Liver (tissue), 9 donors: Measurements from ENCODE around the gene ABCA13. TPM values are rescaled to one million over a fixed set of nuclear protein-coding genes. Genes with fewer than 3 reads are reported as not detected.

Source experiments
- DNase-seq: peaks from one replicate; pipeline ENCODE4 v3.0.0-alpha.2; 2017; ENCODE audit warnings: low spot score
- H3K27ac ChIP-seq, 2 donors: one replicate each; pipeline ENCODE4 v1.7.0; 2013; ENCODE audit warnings: inconsistent platforms in 2 of 2, low read length in 2 of 2, control low read depth in 1 of 2, low read depth in 1 of 2, mild to moderate bottlenecking in 1 of 2
- H3K27me3 ChIP-seq, 4 donors: one replicate each; pipeline versions ENCODE4 v1.6.1 to v1.7.0; 2013; ENCODE audit warnings: low read length in 3 of 4, inconsistent platforms in 1 of 4, mild to moderate bottlenecking in 1 of 4, moderate library complexity in 1 of 4; ENCODE audit not compliant: control insufficient read depth in 4 of 4, insufficient read depth in 4 of 4
- H3K36me3 ChIP-seq, 4 donors: one replicate each; pipeline versions ENCODE4 v1.6.1 to v1.7.0; 2013; ENCODE audit warnings: low read length in 3 of 4, mild to moderate bottlenecking in 3 of 4, low read depth in 1 of 4, moderate library complexity in 1 of 4; ENCODE audit not compliant: control insufficient read depth in 4 of 4, insufficient read depth in 3 of 4
- H3K4me1 ChIP-seq, 4 donors: one replicate each; pipeline versions ENCODE4 v1.6.1 to v1.7.0; 2013; ENCODE audit warnings: low read length in 3 of 4, mild to moderate bottlenecking in 3 of 4, moderate library complexity in 1 of 4; ENCODE audit not compliant: control insufficient read depth in 4 of 4, insufficient read depth in 4 of 4
- H3K4me3 ChIP-seq, 3 donors: one replicate each; pipeline versions ENCODE4 v1.6.1 to v1.7.0; 2013; ENCODE audit warnings: low read length in 3 of 3, control low read depth in 1 of 3, low read depth in 1 of 3, mild to moderate bottlenecking in 1 of 3
- H3K9ac ChIP-seq, 2 donors: one replicate each; pipeline ENCODE4 v1.7.0; 2013; ENCODE audit warnings: low read length in 2 of 2, mild to moderate bottlenecking in 2 of 2, moderate library complexity in 2 of 2, control low read depth in 1 of 2, low read depth in 1 of 2
- H3K9me3 ChIP-seq, 4 donors: one replicate each; pipeline versions ENCODE4 v1.6.1 to v1.7.0; 2013; ENCODE audit warnings: low read length in 3 of 4; ENCODE audit not compliant: control insufficient read depth in 4 of 4
- EGR1 ChIP-seq, 2 donors: IDR thresholded peaks; 2 replicates each; pipeline ENCODE4 v1.6.1; 2016 to 2018; ENCODE audit warnings: antibody characterized with exemption in 2 of 2, low read depth in 2 of 2
- FOXA1 ChIP-seq: IDR thresholded peaks from 2 replicates; pipeline ENCODE4 v1.6.1; 2016; ENCODE audit warnings: antibody characterized with exemption
- FOXA2 ChIP-seq: IDR thresholded peaks from 2 replicates; pipeline ENCODE4 v1.6.1; 2016; ENCODE audit warnings: antibody characterized with exemption
- GABPA ChIP-seq, 2 donors: IDR thresholded peaks in 1 of 2; conservative IDR thresholded peaks in 1 of 2; 2 replicates each; pipeline ENCODE4 v1.6.1; 2016; ENCODE audit warnings: antibody characterized with exemption in 2 of 2, mild to moderate bottlenecking in 1 of 2, moderate library complexity in 1 of 2
- HNF4A ChIP-seq, 2 donors: conservative IDR thresholded peaks; 2 replicates each; pipeline ENCODE4 v1.6.1; 2016; ENCODE audit warnings: antibody characterized with exemption in 2 of 2, mild to moderate bottlenecking in 2 of 2
- HNF4G ChIP-seq: IDR thresholded peaks from 2 replicates; pipeline ENCODE4 v1.6.1; 2016; ENCODE audit warnings: antibody characterized with exemption
- JUND ChIP-seq, 2 donors: IDR thresholded peaks; 2 replicates each; pipeline ENCODE4 v1.6.1; 2016; ENCODE audit warnings: antibody characterized with exemption in 2 of 2
- NR2F2 ChIP-seq: IDR thresholded peaks from 2 replicates; pipeline ENCODE4 v1.6.1; 2016; ENCODE audit warnings: antibody characterized with exemption
- RAD21 ChIP-seq, 2 donors: IDR thresholded peaks; 2 replicates each; pipeline ENCODE4 v1.6.1; 2016; ENCODE audit warnings: antibody characterized with exemption in 2 of 2, mild to moderate bottlenecking in 2 of 2
- RXRA ChIP-seq, 2 donors: IDR thresholded peaks; 2 replicates each; pipeline ENCODE4 v1.6.1; 2017 to 2018; ENCODE audit warnings: antibody characterized with exemption in 2 of 2, mild to moderate bottlenecking in 1 of 2
- SP1 ChIP-seq: IDR thresholded peaks from 2 replicates; pipeline ENCODE4 v1.6.1; 2018; ENCODE audit warnings: antibody characterized with exemption, mild to moderate bottlenecking
- TAF1 ChIP-seq: conservative IDR thresholded peaks from 2 replicates; pipeline ENCODE4 v1.6.1; 2016; ENCODE audit warnings: antibody characterized with exemption, mild to moderate bottlenecking
- YY1 ChIP-seq: IDR thresholded peaks from 2 replicates; pipeline ENCODE4 v1.6.1; 2016; ENCODE audit warnings: antibody characterized with exemption, mild to moderate bottlenecking
- WGBS: extraction: QIAGEN DNeasy Blood & Tissue Kit; methylation state at CpG from one replicate; pipeline ENCODE4 v1.1.7; 2013; 5-methylcytosine and 5-hydroxymethylcytosine counted together
- polyA plus RNA-seq, 2 donors: library from polyadenylated mRNA; stranded (reverse) in 1 of 2; unstranded in 1 of 2; fragments of 200-250 nt in 1 of 2; fragments of >200 nt in 1 of 2; fragmentation: Nextera tagmentation in 1 of 2; extraction: Ambion mirVana in 1 of 2; gene quantifications; one replicate each; pipeline versions ENCODE4 v1.2.1 to v1.2.3, GENCODE V29; 2013 to 2015
- total RNA-seq, 2 donors: library from RNA; depleted of rRNA; stranded (reverse); fragments of >200 nt; gene quantifications; one replicate each; pipeline ENCODE4 v1.2.3, GENCODE V29; 2014
- TF ChIP-seq, protein P1 (sequence below): IDR thresholded peaks from 2 replicates; pipeline ENCODE4 v1.6.1; 2016; ENCODE audit warnings: antibody characterized with exemption, mild to moderate bottlenecking
- TF ChIP-seq, protein P2 (sequence below): IDR thresholded peaks from 2 replicates; pipeline ENCODE4 v1.6.1; 2016; ENCODE audit warnings: antibody characterized with exemption
- TF ChIP-seq, protein P3 (sequence below): IDR thresholded peaks from 2 replicates; pipeline ENCODE4 v1.6.1; 2016; ENCODE audit warnings: antibody characterized with exemption
- TF ChIP-seq, protein P4 (sequence below): IDR thresholded peaks from 2 replicates; pipeline ENCODE4 v1.6.1; 2016; ENCODE audit warnings: antibody characterized with exemption
- TF ChIP-seq, protein P5 (sequence below): fragments of 150-350 bp; IDR thresholded peaks from 2 replicates; pipeline ENCODE4 v1.5.1; 2017; ENCODE audit warnings: improper control_type of control experiment, low read depth, low read length; ENCODE audit not compliant: missing input control
- donor health status: healthy.
- donor health status: healthy.
- donor health status: healthy.
- donor health status: healthy.
- donor health status: healthy.

The ABCA13 gene
- total and polyA plus RNA-seq, 4 donors = 0.22 to 1.0 (median 0.66) TPM

DNA sequence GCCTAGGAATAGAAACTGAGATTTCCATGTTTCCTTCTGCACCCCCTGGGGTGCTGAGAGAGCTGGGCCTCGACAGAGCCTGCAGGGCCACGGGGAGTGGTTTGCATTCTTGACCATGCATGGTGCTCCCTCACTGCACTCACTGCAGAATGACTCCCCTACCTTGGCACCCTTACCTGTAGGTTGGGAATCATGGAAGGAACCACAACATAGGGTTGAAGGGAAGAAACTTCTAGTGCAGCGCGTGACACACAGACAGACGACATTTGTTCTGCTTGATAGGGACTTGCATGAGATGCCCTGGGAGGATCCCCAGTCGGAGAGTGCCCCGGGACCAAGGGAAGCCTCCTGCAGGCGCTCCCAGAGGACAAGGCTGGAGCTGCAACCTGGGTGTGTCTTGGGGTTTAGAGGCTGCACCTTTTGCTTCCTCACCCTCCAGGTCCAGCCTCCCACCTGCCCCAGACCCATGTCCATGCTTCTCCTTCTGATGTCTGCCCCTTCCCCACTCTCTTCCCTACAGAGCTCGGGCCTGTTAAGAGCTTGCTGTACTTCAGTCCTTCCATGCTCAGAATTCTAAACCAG is 245.2 kb downstream of the ABCA13 start:
- TF ChIP-seq FOXA1 (no peak), HNF4G (no peak), FOXA2 (no peak), EGR1 (IDR thresholded peaks at IDR 0.05; ENCODE audit: low read depth in 2 of 2) (no peak), RAD21 (IDR thresholded peaks at IDR 0.05) (no peak), SP1 (no peak), NR2F2 (no peak), GABPA (IDR thresholded peaks at IDR 0.05 in 1 of 2, conservative IDR thresholded peaks at IDR 0.05 in 1 of 2) (no peak), HNF4A (conservative IDR thresholded peaks at IDR 0.05) (no peak), YY1 (no peak), RXRA (IDR thresholded peaks at IDR 0.05) (no peak), JUND (IDR thresholded peaks at IDR 0.05) (no peak), TAF1 (no peak)
- TF ChIP-seq, protein P1, sequence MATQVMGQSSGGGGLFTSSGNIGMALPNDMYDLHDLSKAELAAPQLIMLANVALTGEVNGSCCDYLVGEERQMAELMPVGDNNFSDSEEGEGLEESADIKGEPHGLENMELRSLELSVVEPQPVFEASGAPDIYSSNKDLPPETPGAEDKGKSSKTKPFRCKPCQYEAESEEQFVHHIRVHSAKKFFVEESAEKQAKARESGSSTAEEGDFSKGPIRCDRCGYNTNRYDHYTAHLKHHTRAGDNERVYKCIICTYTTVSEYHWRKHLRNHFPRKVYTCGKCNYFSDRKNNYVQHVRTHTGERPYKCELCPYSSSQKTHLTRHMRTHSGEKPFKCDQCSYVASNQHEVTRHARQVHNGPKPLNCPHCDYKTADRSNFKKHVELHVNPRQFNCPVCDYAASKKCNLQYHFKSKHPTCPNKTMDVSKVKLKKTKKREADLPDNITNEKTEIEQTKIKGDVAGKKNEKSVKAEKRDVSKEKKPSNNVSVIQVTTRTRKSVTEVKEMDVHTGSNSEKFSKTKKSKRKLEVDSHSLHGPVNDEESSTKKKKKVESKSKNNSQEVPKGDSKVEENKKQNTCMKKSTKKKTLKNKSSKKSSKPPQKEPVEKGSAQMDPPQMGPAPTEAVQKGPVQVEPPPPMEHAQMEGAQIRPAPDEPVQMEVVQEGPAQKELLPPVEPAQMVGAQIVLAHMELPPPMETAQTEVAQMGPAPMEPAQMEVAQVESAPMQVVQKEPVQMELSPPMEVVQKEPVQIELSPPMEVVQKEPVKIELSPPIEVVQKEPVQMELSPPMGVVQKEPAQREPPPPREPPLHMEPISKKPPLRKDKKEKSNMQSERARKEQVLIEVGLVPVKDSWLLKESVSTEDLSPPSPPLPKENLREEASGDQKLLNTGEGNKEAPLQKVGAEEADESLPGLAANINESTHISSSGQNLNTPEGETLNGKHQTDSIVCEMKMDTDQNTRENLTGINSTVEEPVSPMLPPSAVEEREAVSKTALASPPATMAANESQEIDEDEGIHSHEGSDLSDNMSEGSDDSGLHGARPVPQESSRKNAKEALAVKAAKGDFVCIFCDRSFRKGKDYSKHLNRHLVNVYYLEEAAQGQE = no peak
- TF ChIP-seq, protein P2, sequence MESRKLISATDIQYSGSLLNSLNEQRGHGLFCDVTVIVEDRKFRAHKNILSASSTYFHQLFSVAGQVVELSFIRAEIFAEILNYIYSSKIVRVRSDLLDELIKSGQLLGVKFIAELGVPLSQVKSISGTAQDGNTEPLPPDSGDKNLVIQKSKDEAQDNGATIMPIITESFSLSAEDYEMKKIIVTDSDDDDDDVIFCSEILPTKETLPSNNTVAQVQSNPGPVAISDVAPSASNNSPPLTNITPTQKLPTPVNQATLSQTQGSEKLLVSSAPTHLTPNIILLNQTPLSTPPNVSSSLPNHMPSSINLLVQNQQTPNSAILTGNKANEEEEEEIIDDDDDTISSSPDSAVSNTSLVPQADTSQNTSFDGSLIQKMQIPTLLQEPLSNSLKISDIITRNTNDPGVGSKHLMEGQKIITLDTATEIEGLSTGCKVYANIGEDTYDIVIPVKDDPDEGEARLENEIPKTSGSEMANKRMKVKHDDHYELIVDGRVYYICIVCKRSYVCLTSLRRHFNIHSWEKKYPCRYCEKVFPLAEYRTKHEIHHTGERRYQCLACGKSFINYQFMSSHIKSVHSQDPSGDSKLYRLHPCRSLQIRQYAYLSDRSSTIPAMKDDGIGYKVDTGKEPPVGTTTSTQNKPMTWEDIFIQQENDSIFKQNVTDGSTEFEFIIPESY = no peak
- TF ChIP-seq, protein P3, sequence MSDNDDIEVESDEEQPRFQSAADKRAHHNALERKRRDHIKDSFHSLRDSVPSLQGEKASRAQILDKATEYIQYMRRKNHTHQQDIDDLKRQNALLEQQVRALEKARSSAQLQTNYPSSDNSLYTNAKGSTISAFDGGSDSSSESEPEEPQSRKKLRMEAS = no peak
- TF ChIP-seq, protein P4, sequence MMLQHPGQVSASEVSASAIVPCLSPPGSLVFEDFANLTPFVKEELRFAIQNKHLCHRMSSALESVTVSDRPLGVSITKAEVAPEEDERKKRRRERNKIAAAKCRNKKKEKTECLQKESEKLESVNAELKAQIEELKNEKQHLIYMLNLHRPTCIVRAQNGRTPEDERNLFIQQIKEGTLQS = no peak
- TF ChIP-seq, protein P5, sequence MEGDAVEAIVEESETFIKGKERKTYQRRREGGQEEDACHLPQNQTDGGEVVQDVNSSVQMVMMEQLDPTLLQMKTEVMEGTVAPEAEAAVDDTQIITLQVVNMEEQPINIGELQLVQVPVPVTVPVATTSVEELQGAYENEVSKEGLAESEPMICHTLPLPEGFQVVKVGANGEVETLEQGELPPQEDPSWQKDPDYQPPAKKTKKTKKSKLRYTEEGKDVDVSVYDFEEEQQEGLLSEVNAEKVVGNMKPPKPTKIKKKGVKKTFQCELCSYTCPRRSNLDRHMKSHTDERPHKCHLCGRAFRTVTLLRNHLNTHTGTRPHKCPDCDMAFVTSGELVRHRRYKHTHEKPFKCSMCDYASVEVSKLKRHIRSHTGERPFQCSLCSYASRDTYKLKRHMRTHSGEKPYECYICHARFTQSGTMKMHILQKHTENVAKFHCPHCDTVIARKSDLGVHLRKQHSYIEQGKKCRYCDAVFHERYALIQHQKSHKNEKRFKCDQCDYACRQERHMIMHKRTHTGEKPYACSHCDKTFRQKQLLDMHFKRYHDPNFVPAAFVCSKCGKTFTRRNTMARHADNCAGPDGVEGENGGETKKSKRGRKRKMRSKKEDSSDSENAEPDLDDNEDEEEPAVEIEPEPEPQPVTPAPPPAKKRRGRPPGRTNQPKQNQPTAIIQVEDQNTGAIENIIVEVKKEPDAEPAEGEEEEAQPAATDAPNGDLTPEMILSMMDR = no peak
- Histone ChIP-seq H3K36me3 (no peaks in the 10 kb centered on the region), H3K9me3 (no peaks in the 10 kb centered on the region), H3K4me3 (no peak overlapping the region), H3K27me3 (no peaks in the 10 kb centered on the region), H3K4me1 (no peaks in the 10 kb centered on the region), H3K27ac (no peak overlapping the region), H3K9ac (no peak overlapping the region)
- WGBS = 79% methylated on average over 9 of the region's 9 CpGs
- DNase-seq = no peak
